Right lobe of liver (tissue), 4 donors: Measurements from ENCODE around the gene CPA2.

Source experiments
- CTCF ChIP-seq, 4 donors: fragments of 200-600 bp in 3 of 4; fragments of 450-650 bp in 1 of 4; IDR thresholded peaks; one replicate each; pipeline versions ENCODE4 v1.5.1 to v1.8.0; 2016 to 2022; ENCODE audit warnings: antibody characterized with exemption in 4 of 4, mild to moderate bottlenecking in 2 of 4
- POLR2A ChIP-seq: fragments of 450-650 bp; IDR thresholded peaks from one replicate; pipeline ENCODE4 v1.6.1; 2017; ENCODE audit warnings: antibody characterized with exemption, mild to moderate bottlenecking
- donor health status: DM: no; HTN: no; CAD: no.
- donor health status: DM: no; HTN: no; CAD: no.
- donor health status: DM: no; HTN: yes; CAD: no.

- TF ChIP-seq CTCF (IDR thresholded peaks at IDR 0.05): no peak
- TF ChIP-seq POLR2A: no peak
Observed at GRCh38 chr7:130266258-130266960, at the start of gene CPA2.
